Right lung (tissue), 5 donors: ENCODE data around the gene ADAMTS6. TPM values are rescaled to one million over a fixed set of nuclear protein-coding genes. Genes with fewer than 3 reads are reported as not detected.
"Not testable (repeated sequence)": the region's sequence is repeated elsewhere in the genome, so short reads cannot be mapped to it uniquely, and the experiment has no call there.

Experiments used
- DNase-seq, 2 donors: peaks; one replicate each; pipeline ENCODE4 v3.0.0-alpha.2; 2013
- polyA plus RNA-seq, 5 donors: library from polyadenylated mRNA; unstranded; fragments of 120-200 nt; gene quantifications; one replicate each; pipeline versions ENCODE4 v1.2.1 to v1.2.3, GENCODE V29; 2013; ENCODE audit warnings: inconsistent platforms in 1 of 5, low replicate concordance in 1 of 5; ENCODE audit not compliant: insufficient read length in 5 of 5, insufficient read depth in 1 of 5

ADAMTS6 gene
- polyA plus RNA-seq, 5 donors, result 7.3 to 24.4 (median 13.5) TPM

GRCh38 chr5:65197531-65198455, 283.9 kb downstream of the ADAMTS6 start:
- DNase-seq, result no peak

DNA sequence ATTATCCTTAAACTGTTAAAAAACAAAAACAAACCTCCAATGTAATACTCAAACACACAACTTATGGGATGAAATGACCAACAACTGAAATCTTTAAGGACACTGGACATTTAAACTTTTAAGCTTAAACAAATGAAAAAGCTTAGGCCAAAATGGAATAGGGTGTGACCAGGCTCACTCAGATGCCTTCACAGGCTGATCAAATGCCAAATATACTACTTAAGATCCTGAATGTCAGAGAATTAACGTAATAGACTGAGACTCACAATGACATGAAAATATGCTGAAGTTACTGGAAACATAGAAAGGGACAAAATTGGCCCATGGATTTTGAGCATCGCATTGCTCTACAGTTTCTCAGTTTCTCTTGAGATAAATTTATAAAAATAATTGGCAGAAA, 286.8 kb downstream of the ADAMTS6 start:
- no peak for DNase-seq

DNA sequence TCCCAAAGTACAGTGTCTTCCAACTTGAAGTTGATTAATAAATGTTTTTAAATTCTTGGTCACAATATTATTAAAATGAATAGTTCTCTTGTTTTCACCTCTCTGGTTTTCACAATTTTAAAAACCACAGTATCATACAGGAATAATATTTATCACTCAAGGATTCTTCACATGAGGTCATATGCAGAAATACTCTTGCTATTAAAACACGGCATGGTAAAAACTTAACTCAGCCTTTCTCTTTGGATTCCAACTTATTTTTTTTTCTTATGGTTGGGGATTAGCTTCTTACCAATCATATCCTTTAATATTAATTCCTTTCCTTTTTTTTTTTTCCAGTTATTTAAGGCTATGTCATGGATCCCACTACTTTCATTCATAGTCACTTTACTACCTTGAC, 289.4 kb downstream of the ADAMTS6 start:
- no peak for DNase-seq

DNA sequence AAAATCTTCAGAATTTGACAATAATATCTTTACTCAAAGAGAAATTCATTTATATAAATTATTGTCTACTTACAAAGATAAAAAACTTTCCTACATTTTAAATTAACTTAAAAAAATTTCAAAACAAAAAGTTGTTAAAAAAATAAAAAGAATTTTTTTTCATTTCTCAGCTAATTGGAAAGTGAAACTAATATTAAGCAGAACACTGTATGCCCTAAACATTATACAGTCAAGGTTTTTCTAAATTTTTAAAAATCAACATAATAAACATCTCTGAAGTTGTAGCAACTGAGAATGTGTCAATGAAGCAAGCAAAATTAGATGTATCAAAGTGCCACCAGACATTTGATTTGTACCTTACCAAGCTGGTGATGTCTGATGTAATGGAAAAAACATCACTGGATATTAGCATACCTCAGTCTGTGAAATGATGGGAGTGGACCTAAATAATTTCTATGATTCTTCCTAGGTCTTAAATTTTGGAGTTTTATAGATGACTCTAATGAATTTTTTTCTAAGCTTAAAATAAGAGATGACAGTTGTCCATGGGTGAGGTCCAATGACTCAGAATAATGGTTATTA, 290.1 kb downstream of the ADAMTS6 start:
- DNase-seq, result no peak

GRCh38 chr5:65190328-65191053, 291.2 kb downstream of the ADAMTS6 start:
- DNase-seq, result no peak

- DNase-seq, result no peak
Measured at GRCh38 chr5:65186646-65187227, 295.0 kb downstream of the ADAMTS6 start.

DNA sequence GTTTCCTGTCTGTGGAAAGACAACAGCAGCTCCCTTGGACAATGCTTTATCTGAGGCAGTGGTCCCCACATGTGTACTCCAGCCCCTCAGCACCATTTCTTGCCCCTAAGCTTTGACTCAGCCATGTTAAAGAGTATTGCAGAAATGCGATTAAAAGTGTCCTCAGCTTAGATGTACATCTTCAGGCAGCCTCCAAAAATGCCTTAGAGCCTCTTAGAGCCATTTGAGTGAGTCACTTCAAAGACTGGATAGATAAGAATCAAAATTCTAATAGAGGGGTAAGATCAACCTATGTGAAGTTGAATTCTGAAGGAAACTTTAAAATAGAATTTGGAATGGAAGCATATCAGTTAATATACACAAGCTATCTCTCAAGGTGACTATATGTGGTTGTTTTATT, 296.3 kb downstream of the ADAMTS6 start:
- DNase-seq, result no peak

DNA sequence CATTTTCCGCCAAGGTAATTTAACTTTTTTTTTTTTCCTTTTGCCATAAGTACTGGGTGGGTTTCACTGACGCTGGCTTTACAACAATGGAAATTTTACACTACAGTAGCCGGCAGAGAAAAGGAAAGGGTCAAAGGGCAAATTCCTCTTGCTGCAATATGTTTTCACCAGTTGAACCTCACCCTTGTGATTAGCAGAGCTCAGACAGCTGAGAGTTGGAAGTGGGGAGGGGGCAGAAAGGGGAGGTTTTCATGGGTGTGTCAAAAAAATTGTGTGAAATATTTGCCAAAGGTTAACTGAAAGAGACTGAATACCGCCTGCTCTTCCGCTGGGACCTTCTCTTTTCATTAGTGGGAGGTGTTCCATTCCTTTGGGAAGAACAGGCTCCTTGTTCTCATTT, 296.9 kb downstream of the ADAMTS6 start:
- no peak for DNase-seq

GRCh38 chr5:65174231-65174630, 307.5 kb downstream of the ADAMTS6 start:
- not testable (repeated sequence) for DNase-seq

- DNase-seq, result no peak
Measured at GRCh38 chr5:65173130-65173525, 308.6 kb downstream of the ADAMTS6 start.

DNA sequence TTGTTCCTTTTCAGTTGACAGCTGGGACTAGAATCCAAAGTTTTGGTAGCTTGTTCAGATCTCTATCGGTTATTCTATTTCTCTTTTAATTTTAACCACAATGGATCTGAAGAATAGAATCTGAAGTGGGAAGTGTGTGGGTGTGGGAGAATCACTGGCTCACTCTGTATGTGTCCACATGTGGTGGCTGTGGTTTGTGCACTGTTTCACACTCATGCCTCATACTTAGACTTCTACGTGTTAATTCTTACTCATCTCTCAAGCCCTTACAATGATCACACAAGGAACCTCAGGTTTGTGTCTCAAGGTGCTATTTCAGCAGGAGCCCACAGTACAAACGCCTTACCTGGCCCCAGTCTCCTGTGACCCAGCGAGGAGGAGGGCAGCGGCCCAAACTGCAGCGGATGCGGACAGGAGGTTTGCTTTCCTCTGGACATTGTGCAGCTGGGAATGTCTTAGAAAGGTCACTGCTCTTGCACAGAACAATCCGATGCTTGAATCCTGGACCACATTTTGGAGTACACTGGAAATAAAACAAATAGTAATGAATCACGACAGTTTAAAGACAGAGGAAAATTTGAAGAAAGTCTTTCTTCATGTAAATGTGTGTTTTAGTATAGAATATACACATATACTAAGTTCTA, 309.1 kb downstream of the ADAMTS6 start:
- no peak for DNase-seq

DNA sequence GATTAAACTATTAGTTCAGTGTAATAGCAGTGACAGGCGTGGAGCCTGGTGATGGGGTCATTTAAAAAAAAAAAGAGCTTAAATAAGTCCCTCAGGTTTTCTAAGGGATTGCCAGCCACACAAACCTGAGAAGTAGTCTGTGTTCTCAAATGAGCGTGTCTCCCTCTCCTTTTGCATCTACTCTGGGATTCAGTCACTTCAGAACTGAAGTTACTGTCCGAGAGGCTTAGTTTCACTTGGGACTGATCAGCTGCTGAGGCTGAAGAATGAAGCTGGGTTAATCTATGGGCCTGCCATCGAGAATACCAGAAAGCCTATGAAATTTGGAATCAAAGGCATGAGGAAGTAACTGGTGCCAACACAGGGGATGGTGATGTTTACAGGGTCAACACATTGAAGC, 310.1 kb downstream of the ADAMTS6 start:
- no peak for DNase-seq

GRCh38 chr5:65163698-65164097, 318.0 kb downstream of the ADAMTS6 start:
- no peak for DNase-seq

- DNase-seq, result no peak
Measured at GRCh38 chr5:65161655-65162054, 320.1 kb downstream of the ADAMTS6 start.

GRCh38 chr5:65157906-65158603, 323.7 kb downstream of the ADAMTS6 start:
- DNase-seq, result no peak

- DNase-seq, result no peak
Measured at GRCh38 chr5:65156933-65157332, 324.8 kb downstream of the ADAMTS6 start.

GRCh38 chr5:65152131-65152530, 329.6 kb downstream of the ADAMTS6 start:
- DNase-seq, result no peak

GRCh38 chr5:65151614-65152013, 330.1 kb downstream of the ADAMTS6 start:
- no peak for DNase-seq

- no peak for DNase-seq
Measured at GRCh38 chr5:65150599-65151304, 331.0 kb downstream of the ADAMTS6 start.

GRCh38 chr5:65149827-65150226, 331.9 kb downstream of the ADAMTS6 start:
- no peak for DNase-seq
